Activated naive CD4-positive, alpha-beta T cell treated with anti-CD3 and anti-CD28 coated beads, Interleukin-2, amount 10 ng/mL, durations not matched to agents 7 days and 5 days (primary cell): Measurements from ENCODE around the gene RDH13.
A peak's percentile ranks its signal among the peaks of the same experiment; 100 is the strongest.

Source experiments
- CTCF ChIA-PET: fragments of 350-600 bp; sonication (Branson Sonifier 250); formaldehyde crosslinking; loops from one replicate; lab custom pipeline; 2021; ENCODE audit warnings: antibody characterized with exemption; lab: Charles Lee
- DNase-seq: peaks from one replicate; pipeline ENCODE4 v3.0.0-alpha.2; 2020
- H3K27ac Mint-ChIP-seq: one replicate; pipeline ENCODE4 v1.8.0; 2021; ENCODE audit warnings: mild to moderate bottlenecking, moderate library complexity, mixed read lengths
- H3K27me3 Mint-ChIP-seq: one replicate; pipeline ENCODE4 v1.8.0; 2021; ENCODE audit warnings: mild to moderate bottlenecking, mixed read lengths
- H3K36me3 Mint-ChIP-seq: one replicate; pipeline ENCODE4 v1.8.0; 2021; ENCODE audit warnings: mixed read lengths
- H3K4me1 Mint-ChIP-seq: one replicate; pipeline ENCODE4 v1.8.0; 2021; ENCODE audit warnings: mixed read lengths
- H3K4me3 Mint-ChIP-seq: one replicate; pipeline ENCODE4 v1.8.0; 2021; ENCODE audit warnings: mild to moderate bottlenecking, moderate library complexity, mixed read lengths
- H3K9me3 Mint-ChIP-seq: one replicate; pipeline ENCODE4 v1.8.0; 2021; ENCODE audit warnings: mixed read lengths

Gene RDH13

GRCh38 chr19:55087542-55087901, 24.6 kb upstream of the RDH13 start:
- H3K36me3 Mint-ChIP-seq: peaks cover 25% of the 10 kb centered on the region

GRCh38 chr19:55086730-55087541, 24.0 kb upstream of the RDH13 start:
- peak overlapping the region; percentile 43 for H3K4me3 Mint-ChIP-seq
- CTCF ChIA-PET: interaction anchor here (1.6 kb wide), 1 partner anchor 206 kb away, joined by 5 read pairs; no protein-coding TSS in a partner anchor
- H3K27me3 Mint-ChIP-seq: peaks cover 75% of the 10 kb centered on the region
- H3K36me3 Mint-ChIP-seq: peaks cover 26% of the 10 kb centered on the region
- H3K9me3 Mint-ChIP-seq: peaks cover 2% of the 10 kb centered on the region
- peak; percentile 74 for DNase-seq
- no peak overlapping the region for H3K27ac Mint-ChIP-seq
- peaks cover 28% of the 10 kb centered on the region for H3K4me1 Mint-ChIP-seq

More at GRCh38 chr19:55087542-55087901, 24.6 kb upstream of the RDH13 start:
- Mint-ChIP-seq H3K27ac (no peak overlapping the region), H3K4me3 (peak overlapping the region; percentile 43), H3K4me1 (peaks cover 22% of the 10 kb centered on the region), H3K9me3 (peaks cover 1% of the 10 kb centered on the region), H3K27me3 (peaks cover 69% of the 10 kb centered on the region)
- CTCF ChIA-PET: interaction anchor here (0.7 to 1.6 kb wide), 5 partner anchors 12 to 538 kb away, joined by 3 to 7 read pairs (median 3); no protein-coding TSS in a partner anchor
- DNase-seq: no peak

GRCh38 chr19:55085923-55086715, 23.2 kb upstream of the RDH13 start:
- Mint-ChIP-seq H3K9me3 (peaks cover 2% of the 10 kb centered on the region), H3K27me3 (peaks cover 83% of the 10 kb centered on the region), H3K4me3 (no peak overlapping the region), H3K27ac (no peak overlapping the region), H3K36me3 (peaks cover 26% of the 10 kb centered on the region), H3K4me1 (peaks cover 33% of the 10 kb centered on the region)
- CTCF ChIA-PET: no interaction called here
- DNase-seq: no peak

- peaks cover 47% of the 10 kb centered on the region for H3K4me1 Mint-ChIP-seq
- H3K27ac Mint-ChIP-seq: no peak overlapping the region
- no peak for DNase-seq
- H3K4me3 Mint-ChIP-seq: no peak overlapping the region
- H3K27me3 Mint-ChIP-seq: peaks cover 100% of the 10 kb centered on the region
- CTCF ChIA-PET: no interaction called here
- peaks cover 3% of the 10 kb centered on the region for H3K9me3 Mint-ChIP-seq
- peaks cover 19% of the 10 kb centered on the region for H3K36me3 Mint-ChIP-seq
Measured at GRCh38 chr19:55084416-55084815, 21.5 kb upstream of the RDH13 start.

GRCh38 chr19:55083004-55083850, 20.3 kb upstream of the RDH13 start:
- peaks cover 45% of the 10 kb centered on the region for H3K4me1 Mint-ChIP-seq
- peak overlapping the region; percentile 3 for H3K27ac Mint-ChIP-seq
- DNase-seq: no peak
- peak overlapping the region; percentile 42 for H3K4me3 Mint-ChIP-seq
- H3K9me3 Mint-ChIP-seq: peaks cover 6% of the 10 kb centered on the region
- H3K36me3 Mint-ChIP-seq: peaks cover 18% of the 10 kb centered on the region
- CTCF ChIA-PET: no interaction called here
- H3K27me3 Mint-ChIP-seq: peaks cover 95% of the 10 kb centered on the region

- peak overlapping the region; percentile 59 for H3K27ac Mint-ChIP-seq
- DNase-seq: peak; percentile 60
- peak overlapping the region; percentile 47 for H3K4me3 Mint-ChIP-seq
- CTCF ChIA-PET: no interaction called here
- peaks cover 14% of the 10 kb centered on the region for H3K36me3 Mint-ChIP-seq
- H3K9me3 Mint-ChIP-seq: peaks cover 6% of the 10 kb centered on the region
- peaks cover 35% of the 10 kb centered on the region for H3K4me1 Mint-ChIP-seq
- H3K27me3 Mint-ChIP-seq: peaks cover 90% of the 10 kb centered on the region
Measured at GRCh38 chr19:55082020-55082851, 19.3 kb upstream of the RDH13 start.

- Mint-ChIP-seq H3K27ac (peak overlapping the region; percentile 62), H3K4me1 (peaks cover 32% of the 10 kb centered on the region), H3K27me3 (peaks cover 84% of the 10 kb centered on the region), H3K36me3 (peaks cover 14% of the 10 kb centered on the region), H3K4me3 (peak overlapping the region; percentile 78), H3K9me3 (peaks cover 6% of the 10 kb centered on the region)
- no peak for DNase-seq
- CTCF ChIA-PET: no interaction called here
Measured at GRCh38 chr19:55081770-55082019, 18.7 kb upstream of the RDH13 start.

GRCh38 chr19:55080968-55081769, 18.2 kb upstream of the RDH13 start:
- Mint-ChIP-seq H3K27me3 (peaks cover 82% of the 10 kb centered on the region), H3K27ac (peak overlapping the region; percentile 81), H3K4me3 (peak overlapping the region; percentile 78), H3K4me1 (peaks cover 32% of the 10 kb centered on the region), H3K36me3 (peaks cover 14% of the 10 kb centered on the region), H3K9me3 (peaks cover 6% of the 10 kb centered on the region)
- peak; percentile 97 for DNase-seq
- CTCF ChIA-PET: interaction anchor here (1.1 kb wide), 1 partner anchor 200 kb away, joined by 3 read pairs; no protein-coding TSS in a partner anchor

GRCh38 chr19:55080121-55080967, 17.4 kb upstream of the RDH13 start:
- CTCF ChIA-PET: interaction anchor here (1.1 kb wide), 1 partner anchor 199 kb away, joined by 3 read pairs; no protein-coding TSS in a partner anchor
- Mint-ChIP-seq H3K9me3 (peaks cover 6% of the 10 kb centered on the region), H3K36me3 (peaks cover 14% of the 10 kb centered on the region), H3K27ac (peak overlapping the region; percentile 81), H3K4me3 (peak overlapping the region; percentile 78), H3K4me1 (peaks cover 32% of the 10 kb centered on the region), H3K27me3 (peaks cover 82% of the 10 kb centered on the region)
- DNase-seq: peak; percentile 84

GRCh38 chr19:55079400-55080038, 16.6 kb upstream of the RDH13 start:
- CTCF ChIA-PET: no interaction called here
- Mint-ChIP-seq H3K27ac (no peak overlapping the region), H3K4me1 (peaks cover 32% of the 10 kb centered on the region), H3K27me3 (peaks cover 81% of the 10 kb centered on the region), H3K4me3 (peak overlapping the region; percentile 78), H3K36me3 (peaks cover 14% of the 10 kb centered on the region), H3K9me3 (peaks cover 6% of the 10 kb centered on the region)
- no peak for DNase-seq

GRCh38 chr19:55078996-55079395, 16.0 kb upstream of the RDH13 start:
- H3K27me3 Mint-ChIP-seq: peaks cover 80% of the 10 kb centered on the region
- peaks cover 13% of the 10 kb centered on the region for H3K36me3 Mint-ChIP-seq
- CTCF ChIA-PET: no interaction called here
- peaks cover 6% of the 10 kb centered on the region for H3K9me3 Mint-ChIP-seq
- H3K4me3 Mint-ChIP-seq: peak overlapping the region; percentile 13
- no peak overlapping the region for H3K27ac Mint-ChIP-seq
- DNase-seq: no peak
- peaks cover 32% of the 10 kb centered on the region for H3K4me1 Mint-ChIP-seq

GRCh38 chr19:55077106-55077505, 14.2 kb upstream of the RDH13 start:
- CTCF ChIA-PET: no interaction called here
- Mint-ChIP-seq H3K9me3 (peaks cover 5% of the 10 kb centered on the region), H3K27me3 (peaks cover 79% of the 10 kb centered on the region), H3K36me3 (peaks cover 9% of the 10 kb centered on the region), H3K4me1 (peaks cover 26% of the 10 kb centered on the region), H3K27ac (no peak overlapping the region), H3K4me3 (no peak overlapping the region)
- DNase-seq: no peak
